ENCODE measurements around the gene C11orf21.

GRCh38 chr11:2328656-2329354 is 27.1 kb upstream of the C11orf21 start:
- TF ChIP-seq POLR2A (IDR thresholded peaks at IDR 0.05) (no peak), CTCF (IDR thresholded peaks at IDR 0.05) (no peak), POLR2AphosphoS5 (IDR thresholded peaks at IDR 0.05) (no peak), EP300 (IDR thresholded peaks at IDR 0.05) (no peak)

All from upper lobe of left lung (tissue), 4 donors.